Bronchial epithelial cell (primary cell): ENCODE data around the gene TPST1. TPM values are rescaled to one million over a fixed set of nuclear protein-coding genes. Genes with fewer than 3 reads are reported as not detected.

Source experiments
- DNase-seq: peaks from one replicate; pipeline ENCODE4 v3.0.0-alpha.2; 2010; ENCODE audit warnings: low read depth
- FAIRE-seq: peaks from 2 replicates; lab custom pipeline; 2011; peaks lifted over from hg19 to GRCh38; lab: Jason Lieb, UNC
- H3K27me3 ChIP-seq: 2 replicates; pipeline ENCODE4 v1.5.1; 2011; ENCODE audit warnings: low read length; ENCODE audit not compliant: control insufficient read depth, insufficient read depth
- H3K36me3 ChIP-seq: 2 replicates; pipeline ENCODE4 v1.5.1; 2011; ENCODE audit warnings: low read length; ENCODE audit not compliant: control insufficient read depth, insufficient read depth
- H3K4me3 ChIP-seq: 2 replicates; pipeline ENCODE4 v1.5.1; 2011; ENCODE audit warnings: mild to moderate bottlenecking, low read depth, low read length, control low read depth
- CTCF ChIP-seq: IDR thresholded peaks from 2 replicates; pipeline ENCODE4 v1.5.1; 2011; ENCODE audit warnings: mild to moderate bottlenecking, moderate library complexity, low read length, control low read depth, inconsistent platforms; ENCODE audit not compliant: insufficient read depth, severe bottlenecking
- total RNA-seq: library from RNA; depleted of rRNA; stranded (reverse); fragments of >200 nt; gene quantifications from 2 replicates; pipeline ENCODE4 v1.2.1, GENCODE V29; 2014

The TPST1 gene
- total RNA-seq, 1 donor from 2014 or later: 24.7 TPM

GRCh38 chr7:66348531-66348930 lies 143.4 kb downstream of the TPST1 start:
- H3K27me3 ChIP-seq: no peaks in the 10 kb centered on the region
- DNase-seq (no peak), FAIRE-seq (no peak)
- no peak overlapping the region for H3K4me3 ChIP-seq
- H3K36me3 ChIP-seq: no peaks in the 10 kb centered on the region
- TF ChIP-seq CTCF: no peak

- no peak overlapping the region for H3K4me3 ChIP-seq
- DNase-seq: peak; percentile 68
- H3K27me3 ChIP-seq: no peaks in the 10 kb centered on the region
- no peak for FAIRE-seq
- TF ChIP-seq CTCF: no peak
- H3K36me3 ChIP-seq: no peaks in the 10 kb centered on the region
Measured at GRCh38 chr7:66348959-66349358, 143.8 kb downstream of the TPST1 start.

GRCh38 chr7:66352071-66352470 lies 146.9 kb downstream of the TPST1 start:
- H3K36me3 ChIP-seq: no peaks in the 10 kb centered on the region
- TF ChIP-seq CTCF: no peak
- FAIRE-seq (no peak), DNase-seq (peak; percentile 50)
- no peak overlapping the region for H3K4me3 ChIP-seq
- no peaks in the 10 kb centered on the region for H3K27me3 ChIP-seq

- FAIRE-seq: no peak
- TF ChIP-seq CTCF: no peak
- Histone ChIP-seq H3K4me3 (no peak overlapping the region), H3K27me3 (no peaks in the 10 kb centered on the region), H3K36me3 (no peaks in the 10 kb centered on the region)
- peak; percentile 80 for DNase-seq
Measured at GRCh38 chr7:66353547-66353946, 148.4 kb downstream of the TPST1 start.

GRCh38 chr7:66355756-66356155 lies 150.6 kb downstream of the TPST1 start:
- FAIRE-seq: no peak

More at GRCh38 chr7:66355756-66356155, 150.6 kb downstream of the TPST1 start:
- no peak overlapping the region for H3K4me3 ChIP-seq
- no peaks in the 10 kb centered on the region for H3K27me3 ChIP-seq
- no peak for TF ChIP-seq CTCF
- peak; percentile 52 for DNase-seq
- H3K36me3 ChIP-seq: no peaks in the 10 kb centered on the region
